ENCODE results near the gene LRRIQ3.

The LRRIQ3 gene

GRCh38 chr1:74091371-74091770 is 106.6 kb downstream of the LRRIQ3 start:
- DNase-seq, result no peak

DNA sequence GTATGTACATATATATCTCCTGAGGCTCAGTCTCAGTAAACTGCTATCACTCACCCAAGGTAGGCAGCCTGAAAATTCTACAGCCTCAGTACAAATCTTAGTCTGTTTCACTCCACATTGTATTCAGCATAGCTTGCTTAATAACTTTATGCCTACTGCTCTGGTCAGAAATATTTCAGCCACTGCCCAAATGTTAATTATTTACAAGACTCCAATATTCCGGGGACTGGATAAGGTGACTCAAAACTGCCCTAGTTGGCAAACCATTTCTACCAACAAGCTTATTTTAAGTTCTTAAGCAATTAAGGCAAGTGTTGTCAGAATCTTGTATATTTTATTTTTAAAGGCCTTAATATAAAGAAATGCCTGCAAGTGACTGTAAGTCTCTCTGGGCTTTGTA is 114.8 kb downstream of the LRRIQ3 start:
- DNase-seq, result no peak

GRCh38 chr1:74065081-74065480 is 132.9 kb downstream of the LRRIQ3 start:
- DNase-seq, result no peak

- no peak for DNase-seq
Observed at GRCh38 chr1:74057719-74058118, 140.3 kb downstream of the LRRIQ3 start.

- DNase-seq, result no peak
Observed at GRCh38 chr1:74053407-74053806, 144.6 kb downstream of the LRRIQ3 start.

- DNase-seq, result no peak
Observed at GRCh38 chr1:74050386-74050785, 147.6 kb downstream of the LRRIQ3 start.

- no peak for DNase-seq
Observed at GRCh38 chr1:74038042-74038441, 159.9 kb downstream of the LRRIQ3 start.

- no peak for DNase-seq
Observed at GRCh38 chr1:74012583-74012982, 185.4 kb downstream of the LRRIQ3 start.

DNA sequence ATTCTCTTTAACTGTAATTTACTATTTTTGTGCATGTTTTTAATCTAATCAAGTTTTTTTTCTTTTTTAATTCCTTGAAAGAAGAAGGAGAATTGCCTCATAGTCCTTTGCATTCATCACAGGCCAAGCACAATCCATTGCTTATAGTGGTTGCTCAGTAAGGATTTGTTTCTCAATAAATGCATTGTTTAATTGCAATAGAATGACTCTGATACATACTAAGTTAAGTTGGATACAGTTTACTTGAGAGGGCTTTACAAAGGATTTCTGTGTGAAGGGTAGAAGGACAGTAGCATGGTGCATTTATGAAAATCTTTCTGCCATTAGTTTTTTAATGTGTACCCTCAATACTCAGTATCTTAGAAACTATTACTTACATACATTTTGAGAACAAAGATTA is 186.2 kb downstream of the LRRIQ3 start:
- DNase-seq, result no peak

GRCh38 chr1:74010206-74010605 is 187.8 kb downstream of the LRRIQ3 start:
- DNase-seq, result no peak

DNA sequence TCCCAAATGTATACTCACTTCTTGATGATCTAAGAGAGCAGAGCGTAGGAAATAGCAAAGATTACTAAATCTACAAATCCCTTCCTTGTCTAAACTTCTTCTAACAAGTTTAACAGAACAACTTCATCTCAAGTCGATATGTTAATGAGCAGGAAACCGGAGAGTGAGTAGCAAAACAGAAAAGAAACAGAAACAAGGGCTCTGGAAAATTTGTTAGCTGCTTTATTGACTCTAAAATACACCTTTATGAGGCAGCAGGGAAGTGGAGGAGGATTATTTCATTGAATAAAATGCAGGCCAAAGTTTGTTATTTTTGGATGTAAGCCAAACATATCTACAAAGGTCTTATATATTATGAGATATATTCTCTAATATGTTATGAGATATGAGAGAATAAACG is 192.4 kb downstream of the LRRIQ3 start:
- DNase-seq, result no peak

- no peak for DNase-seq
Observed at GRCh38 chr1:74003806-74004205, 194.2 kb downstream of the LRRIQ3 start.

DNA sequence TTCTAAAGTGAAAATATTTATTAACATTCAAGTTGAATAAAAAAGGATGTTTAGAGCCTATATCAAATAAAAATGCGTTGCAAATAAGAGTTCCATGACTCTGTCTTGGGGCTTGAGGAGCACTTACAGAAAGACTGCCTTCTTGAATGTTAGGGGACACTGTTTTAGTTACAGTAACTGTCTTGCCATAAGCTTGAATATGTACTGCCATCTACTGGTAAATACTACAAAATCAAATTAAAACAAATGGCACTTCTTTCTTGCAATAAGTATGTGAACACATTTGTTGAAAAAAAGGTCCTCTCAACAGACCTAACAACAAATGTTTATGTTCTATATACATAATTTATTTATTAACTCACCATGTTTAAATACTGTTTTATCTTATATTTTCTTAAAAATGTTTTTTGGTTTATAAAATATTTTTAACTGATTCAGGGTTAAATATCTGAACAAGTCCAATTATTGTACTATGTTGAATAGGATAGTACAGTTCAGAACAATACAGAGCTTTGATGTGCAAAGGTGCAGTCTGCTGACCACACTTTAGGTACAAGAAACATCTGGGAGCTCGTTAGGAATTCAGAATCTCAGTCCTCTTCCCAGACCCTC is 199.5 kb downstream of the LRRIQ3 start:
- DNase-seq, result no peak

DNA sequence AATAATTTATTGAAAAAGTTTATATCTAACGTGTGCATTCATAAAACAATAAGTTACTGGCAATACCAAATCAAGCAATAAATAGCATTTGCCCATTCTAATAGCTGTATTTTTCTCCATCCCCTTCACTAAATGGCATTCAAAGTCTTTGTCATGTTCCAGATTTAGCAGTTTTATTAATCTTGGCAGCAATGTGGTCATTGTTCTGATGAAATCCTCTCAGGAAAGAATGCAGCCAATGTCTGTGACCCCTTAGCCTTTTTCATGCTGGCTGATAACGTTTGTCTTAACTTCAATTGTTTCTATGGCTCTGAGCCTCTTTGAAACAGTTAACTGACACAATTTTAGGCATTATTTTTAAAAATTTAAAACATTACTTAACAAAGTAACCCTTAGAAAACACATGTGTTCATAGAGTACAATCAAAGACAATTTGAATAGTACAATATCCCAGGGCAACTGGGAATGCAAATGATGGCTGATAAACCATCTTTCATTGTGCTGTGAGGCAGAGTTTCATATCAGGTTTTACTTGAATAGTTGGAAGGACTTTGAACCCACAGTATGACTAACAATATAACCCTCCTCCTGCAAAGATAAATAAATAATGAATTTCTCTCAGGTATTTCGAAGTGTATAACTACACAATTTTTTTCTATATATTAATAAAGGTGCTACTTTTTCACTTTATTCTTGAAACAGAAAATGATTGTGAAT is 217.5 kb downstream of the LRRIQ3 start:
- DNase-seq, result no peak

- no peak for DNase-seq
Observed at GRCh38 chr1:73979684-73980083, 218.3 kb downstream of the LRRIQ3 start.

DNA sequence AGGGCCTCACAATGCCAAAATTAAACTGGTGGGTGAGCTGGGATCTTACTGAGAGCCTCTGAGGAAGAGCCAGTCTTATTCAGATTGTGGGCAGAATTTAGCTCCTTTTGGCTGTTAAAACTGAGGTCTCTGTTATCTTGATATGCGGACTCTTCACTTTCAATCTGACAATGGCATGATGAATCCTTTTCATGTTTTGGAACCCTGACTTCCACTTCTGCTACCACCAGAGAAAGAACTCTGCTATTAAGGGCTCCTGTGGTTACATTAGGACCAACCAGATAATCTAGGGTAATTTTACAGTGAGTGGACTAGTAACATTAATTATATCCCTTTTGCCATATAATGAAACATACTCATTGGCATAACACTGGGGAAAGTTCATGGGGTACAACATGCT is 219.0 kb downstream of the LRRIQ3 start:
- DNase-seq, result no peak

All from activated CD4-positive, alpha-beta T cell treated with anti-CD3 and anti-CD28 coated beads, Interleukin-2, amount 50 U/mL, for 4 hours (primary cell).